Breast epithelium (tissue), 4 donors: ENCODE results near the gene KLHL41. TPM values are rescaled to one million over a fixed set of nuclear protein-coding genes. Genes with fewer than 3 reads are reported as not detected.
A peak's percentile ranks its signal among the peaks of the same experiment; 100 is the strongest.
"Not testable (repeated sequence)": the region's sequence is repeated elsewhere in the genome, so short reads cannot be mapped to it uniquely, and the experiment has no call there.

Experiments used
- DNase-seq, 2 donors: peaks; one replicate each; pipeline ENCODE4 v3.0.0-alpha.2; 2019; ENCODE audit warnings: low spot score in 2 of 2
- H3K27ac ChIP-seq, 2 donors: fragments of 200-600 bp; sonication (generic) in 1 of 2; one replicate each; pipeline ENCODE4 v1.5.1; 2016 to 2019; ENCODE audit warnings: mild to moderate bottlenecking in 1 of 2
- H3K27me3 ChIP-seq, 2 donors: fragments of 200-600 bp; sonication (generic) in 1 of 2; one replicate each; pipeline versions ENCODE4 v1.5.1 to v1.6.0; 2017 to 2019; ENCODE audit warnings: control low read depth in 1 of 2, mild to moderate bottlenecking in 1 of 2
- H3K36me3 ChIP-seq: fragments of 200-600 bp; one replicate; pipeline ENCODE4 v1.5.1; 2019
- H3K4me1 ChIP-seq, 2 donors: fragments of 200-600 bp; sonication (generic); one replicate each; pipeline ENCODE4 v1.5.1; 2016 to 2019; ENCODE audit warnings: control low read depth in 1 of 2
- H3K4me3 ChIP-seq, 3 donors: fragments of 200-600 bp; sonication (generic); 1 replicate in 2 of 3; 2 replicates in 1 of 3; pipeline ENCODE4 v1.5.1; 2016 to 2019; ENCODE audit warnings: mild to moderate bottlenecking in 3 of 3, moderate library complexity in 2 of 3
- H3K9me3 ChIP-seq, 2 donors: fragments of 200-600 bp; sonication (generic) in 1 of 2; one replicate each; pipeline ENCODE4 v1.5.1; 2016 to 2019; ENCODE audit warnings: control low read depth in 1 of 2
- CTCF ChIP-seq, 3 donors: fragments of 450-650 bp; IDR thresholded peaks; one replicate each; pipeline ENCODE4 v1.5.1; 2016 to 2017; ENCODE audit warnings: antibody characterized with exemption in 3 of 3, mild to moderate bottlenecking in 3 of 3, moderate library complexity in 3 of 3
- POLR2A ChIP-seq: fragments of 450-650 bp; IDR thresholded peaks from one replicate; pipeline ENCODE4 v1.6.1; 2016; ENCODE audit warnings: antibody characterized with exemption, mild to moderate bottlenecking, moderate library complexity
- POLR2AphosphoS5 ChIP-seq, 3 donors: sonication (generic); formaldehyde crosslinking; IDR thresholded peaks; one replicate each; pipeline ENCODE4 v1.6.1; 2017; ENCODE audit warnings: antibody characterized with exemption in 3 of 3
- intact Hi-C: fragments of 100-400 bp; cut with DNase I; formaldehyde crosslinking; loops from one replicate; pipeline ENCODE4 v1.15.1; 2023; ENCODE audit warnings: low total_unique reads
- total RNA-seq, 3 donors: library from RNA; depleted of rRNA; stranded (reverse); fragments of >200 nt; gene quantifications; one replicate each; pipeline ENCODE4 v1.1.0, GENCODE V29; 2016

KLHL41 gene
- total RNA-seq, 3 donors from 2014 or later: 0.64 to 2.3 (median 0.66) TPM

- H3K9me3 ChIP-seq: no peaks in the 10 kb centered on the region
- intact Hi-C loops: no loop called here
- no peak for TF ChIP-seq POLR2AphosphoS5 (IDR thresholded peaks at IDR 0.05)
- TF ChIP-seq CTCF (IDR thresholded peaks at IDR 0.05): no peak
- TF ChIP-seq POLR2A: no peak
Measured at GRCh38 chr2:169571571-169571970, 62.1 kb downstream of the KLHL41 start.

GRCh38 chr2:169572189-169572588, 62.7 kb downstream of the KLHL41 start:
- TF ChIP-seq POLR2A: no peak
- no peak for TF ChIP-seq POLR2AphosphoS5 (IDR thresholded peaks at IDR 0.05)
- no peak for TF ChIP-seq CTCF (IDR thresholded peaks at IDR 0.05)
- H3K27ac ChIP-seq: no peak overlapping the region
- intact Hi-C loops: no loop called here
- no peak for DNase-seq
- no peaks in the 10 kb centered on the region for H3K27me3 ChIP-seq
- H3K4me1 ChIP-seq: peaks cover 0 to 5% of the 10 kb centered on the region in 2 donors
- no peaks in the 10 kb centered on the region for H3K36me3 ChIP-seq
- H3K4me3 ChIP-seq: no peak overlapping the region
- H3K9me3 ChIP-seq: no peaks in the 10 kb centered on the region

More at GRCh38 chr2:169571571-169571970, 62.1 kb downstream of the KLHL41 start:
- Histone ChIP-seq H3K27me3 (no peaks in the 10 kb centered on the region), H3K36me3 (no peaks in the 10 kb centered on the region), H3K4me3 (no peak overlapping the region), H3K4me1 (peaks cover 0 to 5% of the 10 kb centered on the region in 2 donors), H3K27ac (no peak overlapping the region)
- no peak for DNase-seq

DNA sequence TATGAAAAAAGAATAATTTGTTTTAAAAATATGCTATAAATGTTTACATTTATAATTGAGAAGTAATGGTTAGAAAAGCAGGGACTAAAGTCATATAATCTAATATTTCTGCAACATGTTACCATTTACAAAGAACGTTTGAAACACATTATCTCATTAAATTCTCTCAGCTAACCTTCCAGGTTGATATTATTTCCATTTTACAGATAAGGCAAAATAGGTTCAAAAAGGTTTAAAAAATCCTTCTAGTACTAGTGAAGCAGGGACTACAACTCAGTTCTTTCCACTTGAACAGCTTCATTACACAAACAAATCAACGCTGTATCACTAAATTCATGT, 63.3 kb downstream of the KLHL41 start:
- no peaks in the 10 kb centered on the region for H3K9me3 ChIP-seq
- H3K27me3 ChIP-seq: no peaks in the 10 kb centered on the region
- no peaks in the 10 kb centered on the region for H3K36me3 ChIP-seq
- intact Hi-C loops: no loop called here
- no peak overlapping the region for H3K27ac ChIP-seq
- H3K4me1 ChIP-seq: peaks cover 0 to 5% of the 10 kb centered on the region in 2 donors
- no peak for DNase-seq
- peak overlapping the region; percentile 53 to 70 (median 61) for H3K4me3 ChIP-seq
- TF ChIP-seq POLR2AphosphoS5 (IDR thresholded peaks at IDR 0.05): no peak
- no peak for TF ChIP-seq CTCF (IDR thresholded peaks at IDR 0.05)
- no peak for TF ChIP-seq POLR2A

DNA sequence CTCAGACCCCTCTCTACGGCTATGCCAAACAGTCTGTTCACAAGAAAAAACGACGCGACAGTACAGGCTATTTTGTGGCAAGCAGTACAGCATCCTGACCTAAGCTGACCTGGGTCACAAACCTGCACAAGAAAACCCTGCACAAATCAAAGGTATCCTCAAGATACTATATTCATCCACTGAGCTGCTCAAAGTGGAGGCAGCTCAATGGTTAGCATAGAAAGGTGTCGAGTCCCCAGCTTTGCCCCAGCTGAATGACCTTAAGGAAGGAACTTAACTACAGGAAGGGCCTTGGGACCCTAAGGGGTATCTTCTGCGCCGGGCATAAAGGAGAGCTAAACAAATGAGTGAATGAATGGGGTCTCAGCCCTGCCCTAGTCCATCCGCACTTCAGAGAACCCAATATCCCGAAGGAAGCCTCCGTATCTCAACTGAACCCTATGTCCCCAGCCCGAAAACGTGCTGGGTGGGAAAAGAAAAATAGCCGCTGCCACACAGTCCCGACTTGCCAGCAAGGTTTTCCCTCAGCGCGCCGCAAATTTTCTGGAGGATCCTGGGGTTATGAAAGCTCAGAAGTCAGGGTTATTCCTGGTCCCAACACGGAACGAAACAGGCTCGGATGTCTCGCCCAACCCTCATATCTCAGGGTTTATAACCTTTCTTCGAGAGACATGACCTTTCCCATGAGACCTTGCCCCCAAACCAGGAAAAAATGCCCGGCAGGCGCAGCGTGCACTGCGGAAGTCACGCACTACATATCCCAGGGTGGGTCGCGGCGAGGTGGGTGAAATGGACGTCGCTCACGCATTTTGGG, 63.9 kb downstream of the KLHL41 start, which contains the start of gene FASTKD1:
Gene FASTKD1, minus strand, starts transcription at position 706 of the 814 bp plus-strand sequence. CDS start 1,836 bp downstream, outside the sequence.
- peak; percentile 69 to 80 for DNase-seq
- intact Hi-C loops: no loop called here
- peak within 1 kb of the TSS; percentile 53 to 70 (median 61) for H3K4me3 ChIP-seq
- peaks cover 0 to 5% of the 10 kb centered on the region in 2 donors for H3K4me1 ChIP-seq
- no peak for TF ChIP-seq CTCF (IDR thresholded peaks at IDR 0.05)
- peak; percentile 55 to 75 (median 61) for TF ChIP-seq POLR2AphosphoS5 (IDR thresholded peaks at IDR 0.05)
- TF ChIP-seq POLR2A: no peak
- H3K27ac ChIP-seq: peak within 1 kb of the TSS; percentile 45 to 56
- H3K9me3 ChIP-seq: no peaks in the 10 kb centered on the region
- no peaks in the 10 kb centered on the region for H3K27me3 ChIP-seq
- no peaks in the 10 kb centered on the region for H3K36me3 ChIP-seq

GRCh38 chr2:169573974-169574299, 64.4 kb downstream of the KLHL41 start:
- H3K4me1 ChIP-seq: peaks cover 0 to 5% of the 10 kb centered on the region in 2 donors
- peak overlapping the region; percentile 53 to 70 (median 61) for H3K4me3 ChIP-seq
- DNase-seq: no peak

DNA sequence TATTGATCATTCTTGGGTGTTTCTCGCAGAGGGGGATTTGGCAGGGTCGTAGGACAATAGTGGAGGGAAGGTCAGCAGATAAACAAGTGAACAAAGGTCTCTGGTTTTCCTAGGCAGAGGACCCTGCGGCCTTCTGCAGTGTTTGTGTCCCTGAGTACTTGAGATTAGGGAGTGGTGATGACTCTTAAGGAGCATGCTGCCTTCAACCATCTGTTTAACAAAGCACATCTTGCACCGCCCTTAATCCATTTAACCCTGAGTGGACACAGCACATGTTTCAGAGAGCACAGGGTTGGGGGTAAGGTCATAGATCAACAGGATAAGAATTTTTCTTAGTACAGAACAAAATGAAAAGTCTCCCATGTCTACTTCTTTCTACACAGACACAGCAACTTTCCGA, 65.0 kb downstream of the KLHL41 start:
- H3K4me1 ChIP-seq, H3K4me3 ChIP-seq, H3K27me3 ChIP-seq, intact Hi-C loops, DNase-seq, H3K27ac ChIP-seq, H3K36me3 ChIP-seq, H3K9me3 ChIP-seq: not testable (repeated sequence)

More at GRCh38 chr2:169573974-169574299, 64.4 kb downstream of the KLHL41 start:
- Histone ChIP-seq H3K36me3 (no peaks in the 10 kb centered on the region), H3K27me3 (no peaks in the 10 kb centered on the region), H3K27ac (peak overlapping the region in 1 of 2 donors; percentile 45), H3K9me3 (no peaks in the 10 kb centered on the region)
- intact Hi-C loops: no loop called here
- TF ChIP-seq POLR2AphosphoS5 (IDR thresholded peaks at IDR 0.05) (no peak), CTCF (IDR thresholded peaks at IDR 0.05) (no peak), POLR2A (no peak)

- H3K4me1 ChIP-seq, H3K36me3 ChIP-seq, H3K27ac ChIP-seq, DNase-seq, H3K9me3 ChIP-seq, H3K4me3 ChIP-seq, H3K27me3 ChIP-seq, intact Hi-C loops: not testable (repeated sequence)
Measured at GRCh38 chr2:169575264-169575663, 65.8 kb downstream of the KLHL41 start.
